H1 (cell line): ENCODE data around the gene GDF9. TPM values are rescaled to one million over a fixed set of nuclear protein-coding genes. Genes with fewer than 3 reads are reported as not detected.

ENCODE experiments used
- CTCF ChIA-PET: fragments of 300-600 bp; sonication (Branson Sonifier 250); formaldehyde crosslinking; loops from one replicate; lab custom pipeline; 2021; ENCODE audit not compliant: partially characterized antibody; lab: Charles Lee
- POLR2A ChIA-PET: fragments of 300-600 bp; sonication (Branson Sonifier 250); formaldehyde crosslinking; loops from one replicate; lab custom pipeline; 2021; ENCODE audit warnings: inconsistent platforms; ENCODE audit not compliant: partially characterized antibody; lab: Charles Lee
- DNase-seq, 2 experiments: peaks; one replicate each; pipeline versions ENCODE4 v3.0.0 to v3.0.0-alpha.2; 2010 to 2022; ENCODE audit warnings: low spot score in 2 of 2, low read depth in 1 of 2, mixed read lengths in 1 of 2
- FAIRE-seq: peaks from 2 replicates; lab custom pipeline; 2011; peaks lifted over from hg19 to GRCh38; lab: Jason Lieb, UNC
- H2AFZ ChIP-seq: 2 replicates; pipeline ENCODE4 v1.8.1; 2012; ENCODE audit warnings: low read length, inconsistent platforms
- H2AK5ac ChIP-seq: 2 replicates; pipeline ENCODE4 v1.6.1; 2013; ENCODE audit warnings: low read depth, low read length
- H2BK120ac ChIP-seq: replicated peaks from 2 replicates; pipeline ENCODE3; 2013; ENCODE audit warnings: low read depth, low read length, inconsistent platforms
- H2BK12ac ChIP-seq: 2 replicates; pipeline ENCODE4 v1.6.1; 2013; ENCODE audit warnings: low read depth, low read length
- H2BK15ac ChIP-seq: 2 replicates; pipeline ENCODE4 v1.6.1; 2013; ENCODE audit warnings: low read length
- H2BK20ac ChIP-seq: 2 replicates; pipeline ENCODE4 v1.6.1; 2013; ENCODE audit warnings: low read length
- H2BK5ac ChIP-seq: 2 replicates; pipeline ENCODE4 v1.6.1; 2013; ENCODE audit warnings: low read depth, low read length
- H3K14ac ChIP-seq: 2 replicates; pipeline ENCODE4 v1.6.1; 2013; ENCODE audit warnings: inconsistent platforms; ENCODE audit not compliant: insufficient read length
- H3K18ac ChIP-seq: 2 replicates; pipeline ENCODE4 v1.6.1; 2013; ENCODE audit warnings: low read length; ENCODE audit errors: extremely low read depth
- H3K23ac ChIP-seq: 2 replicates; pipeline ENCODE4 v1.6.1; 2013; ENCODE audit warnings: inconsistent platforms; ENCODE audit not compliant: insufficient read length
- H3K23me2 ChIP-seq: 2 replicates; pipeline ENCODE4 v1.6.1; 2013; ENCODE audit warnings: low read depth, low read length
- H3K27ac ChIP-seq: 2 replicates; pipeline ENCODE4 v1.6.1; 2011; ENCODE audit warnings: low read depth, low read length, inconsistent platforms
- H3K27me3 ChIP-seq, 4 experiments: replicated peaks in 1 of 4; 1 replicate in 1 of 4; 2 replicates in 3 of 4; pipeline versions ENCODE4 v1.6.1 to v1.8.1; 2011 to 2013; ENCODE audit warnings: low read length in 3 of 4, mild to moderate bottlenecking in 3 of 4, inconsistent platforms in 2 of 4, mixed read lengths in 2 of 4, moderate library complexity in 1 of 4; ENCODE audit not compliant: control insufficient read depth in 3 of 4, insufficient read depth in 3 of 4; ENCODE audit errors: extremely low read depth in 1 of 4
- H3K36me3 ChIP-seq, 4 experiments: 2 replicates each; pipeline versions ENCODE4 v1.6.1 to v1.8.1; 2011 to 2013; ENCODE audit warnings: mild to moderate bottlenecking in 4 of 4, low read length in 3 of 4, moderate library complexity in 2 of 4, control low read depth in 1 of 4, inconsistent platforms in 1 of 4; ENCODE audit not compliant: insufficient read depth in 4 of 4, control insufficient read depth in 2 of 4
- H3K4ac ChIP-seq: replicated peaks from 2 replicates; pipeline ENCODE3; 2013; ENCODE audit warnings: low read length, low read depth, mixed read lengths, inconsistent platforms; ENCODE audit not compliant: insufficient read length
- H3K4me1 ChIP-seq, 4 experiments: replicated peaks in 1 of 4; 1 replicate in 1 of 4; 2 replicates in 3 of 4; pipeline versions ENCODE4 v1.6.1 to v1.8.1; 2011 to 2013; ENCODE audit warnings: low read length in 3 of 4, inconsistent platforms in 2 of 4, mixed read lengths in 1 of 4; ENCODE audit not compliant: insufficient read depth in 4 of 4, control insufficient read depth in 3 of 4
- H3K4me2 ChIP-seq, 2 experiments: 2 replicates each; pipeline versions ENCODE4 v1.6.1 to v1.8.1; 2011 to 2013; ENCODE audit warnings: low read depth in 2 of 2, low read length in 2 of 2, control low read depth in 1 of 2, inconsistent platforms in 1 of 2, mild to moderate bottlenecking in 1 of 2; ENCODE audit not compliant: insufficient read depth in 1 of 2
- H3K4me3 ChIP-seq, 4 experiments: fragments of 200-600, 300-600 bp in 1 of 4; sonication (generic), shearing (Covaris generic), sonication (Bioruptor Twin) in 1 of 4; 2 replicates each; pipeline versions ENCODE4 v1.5.1 to v1.8.1; 2011 to 2016; ENCODE audit warnings: low read length in 4 of 4, low read depth in 3 of 4, control low read depth in 2 of 4, inconsistent platforms in 2 of 4, mild to moderate bottlenecking in 2 of 4, mixed read lengths in 1 of 4, moderate library complexity in 1 of 4; ENCODE audit not compliant: insufficient read depth in 2 of 4; ENCODE audit errors: extremely low read depth in 1 of 4
- H3K56ac ChIP-seq: replicated peaks from 2 replicates; pipeline ENCODE3; 2013; ENCODE audit warnings: low read depth, mild to moderate bottlenecking, mixed read lengths, low read length, inconsistent platforms; ENCODE audit not compliant: insufficient read length
- H3K79me1 ChIP-seq: 2 replicates; pipeline ENCODE4 v1.6.1; 2013; ENCODE audit warnings: low read depth, low read length, control low read depth
- H3K79me2 ChIP-seq, 2 experiments: 2 replicates each; pipeline versions ENCODE4 v1.6.1 to v1.8.1; 2012 to 2013; ENCODE audit warnings: low read length in 2 of 2, mild to moderate bottlenecking in 2 of 2, inconsistent platforms in 1 of 2; ENCODE audit not compliant: insufficient read depth in 2 of 2, control insufficient read depth in 1 of 2
- H3K9ac ChIP-seq, 4 experiments: replicated peaks in 1 of 4; 1 replicate in 1 of 4; 2 replicates in 3 of 4; pipeline versions ENCODE4 v1.6.1 to v1.8.1; 2011 to 2013; ENCODE audit warnings: low read depth in 3 of 4, low read length in 3 of 4, control low read depth in 2 of 4, mild to moderate bottlenecking in 2 of 4, moderate library complexity in 2 of 4, inconsistent platforms in 1 of 4; ENCODE audit errors: extremely low read depth in 1 of 4
- H3K9me3 ChIP-seq, 2 experiments: 2 replicates each; pipeline versions ENCODE4 v1.6.1 to v1.8.1; 2012 to 2013; ENCODE audit warnings: mild to moderate bottlenecking in 2 of 2, moderate library complexity in 2 of 2, control low read depth in 1 of 2, inconsistent platforms in 1 of 2, low read depth in 1 of 2, low read length in 1 of 2, mixed read lengths in 1 of 2; ENCODE audit not compliant: insufficient read depth in 2 of 2
- H4K20me1 ChIP-seq, 2 experiments: replicated peaks in 1 of 2; 2 replicates each; pipeline versions ENCODE3 to v1.8.1; 2011 to 2013; ENCODE audit warnings: inconsistent platforms in 2 of 2, low read length in 2 of 2, mild to moderate bottlenecking in 1 of 2; ENCODE audit not compliant: insufficient read depth in 2 of 2, control insufficient read depth in 1 of 2
- H4K5ac ChIP-seq: 2 replicates; pipeline ENCODE4 v1.6.1; 2013; ENCODE audit warnings: low read length, low read depth, mixed read lengths, inconsistent platforms; ENCODE audit not compliant: insufficient read length
- H4K8ac ChIP-seq: 2 replicates; pipeline ENCODE4 v1.8.0; 2013; ENCODE audit warnings: mild to moderate bottlenecking, moderate library complexity, low read length, inconsistent platforms; ENCODE audit not compliant: insufficient read depth; ENCODE audit errors: extremely low read depth
- H4K91ac ChIP-seq: replicated peaks from 2 replicates; pipeline ENCODE3; 2013; ENCODE audit warnings: low read length, mixed read lengths, inconsistent platforms; ENCODE audit not compliant: insufficient read length
- ATF3 ChIP-seq: IDR thresholded peaks from 2 replicates; pipeline ENCODE4 v1.6.1; 2011; ENCODE audit warnings: low read depth, mild to moderate bottlenecking, low read length; ENCODE audit not compliant: insufficient read depth
- CBX5 ChIP-seq: fragments of 300-800, 300-1000 bp; sonication (generic); IDR thresholded peaks from 2 replicates; pipeline ENCODE4 v1.7.1; 2016; ENCODE audit warnings: antibody characterized with exemption, low read length, low read depth
- CHD1 ChIP-seq: IDR thresholded peaks from 2 replicates; pipeline ENCODE4 v1.6.1; 2012; ENCODE audit warnings: low read depth, low read length, improper control_type of control experiment
- CHD2 ChIP-seq: IDR thresholded peaks from 2 replicates; pipeline ENCODE4 v1.6.1; 2012; ENCODE audit warnings: low read length, improper control_type of control experiment
- CREB1 ChIP-seq: IDR thresholded peaks from 2 replicates; pipeline ENCODE4 v1.6.1; 2012; ENCODE audit warnings: inconsistent platforms
- EP300 ChIP-seq, 2 experiments: IDR thresholded peaks; 1 replicate in 1 of 2; 2 replicates in 1 of 2; pipeline ENCODE4 v1.6.1; 2011 to 2012; ENCODE audit warnings: low read depth in 2 of 2, low read length in 2 of 2, mild to moderate bottlenecking in 2 of 2, borderline replicate concordance in 1 of 2, inconsistent platforms in 1 of 2, moderate library complexity in 1 of 2
- HDAC2 ChIP-seq, 2 experiments: fragments of 300-600 bp in 1 of 2; sonication (generic) in 1 of 2; IDR thresholded peaks; 2 replicates each; pipeline ENCODE4 v1.6.1; 2011 to 2012; ENCODE audit warnings: low read depth in 2 of 2, low read length in 2 of 2, mild to moderate bottlenecking in 2 of 2, moderate library complexity in 2 of 2, borderline replicate concordance in 1 of 2, inconsistent platforms in 1 of 2
- RBBP5 ChIP-seq: IDR thresholded peaks from 2 replicates; pipeline ENCODE4 v1.7.1; 2012; ENCODE audit warnings: low read depth, mild to moderate bottlenecking, inconsistent platforms, low read length, moderate library complexity, borderline replicate concordance
- SIN3A ChIP-seq, 2 experiments: IDR thresholded peaks in 1 of 2; conservative IDR thresholded peaks in 1 of 2; 2 replicates each; pipeline ENCODE4 v1.6.1; 2011 to 2012; ENCODE audit warnings: low read length in 2 of 2, improper control_type of control experiment in 1 of 2, low read depth in 1 of 2, mild to moderate bottlenecking in 1 of 2
- SP4 ChIP-seq: IDR thresholded peaks from 2 replicates; pipeline ENCODE4 v1.6.1; 2012; ENCODE audit warnings: low read length, inconsistent platforms
- WGBS, 2 experiments: shearing (Covaris generic) in 1 of 2; methylation state at CpG; one replicate each; pipeline versions ENCODE4 v1.1.6 to v1.1.7; 2013 to 2015; ENCODE audit warnings: low lambda C conversion rate in 2 of 2, mixed read lengths in 2 of 2, inconsistent platforms in 1 of 2, low coverage in 1 of 2, missing lambda C conversion rate in 1 of 2; ENCODE audit not compliant: insufficient replicate concordance in 2 of 2, insufficient coverage in 1 of 2, insufficient read length in 1 of 2; ENCODE audit errors: extremely low coverage in 1 of 2, missing lambda C conversion rate in 1 of 2; 5-methylcytosine and 5-hydroxymethylcytosine counted together
- polyA plus RNA-seq, 7 experiments: library from polyadenylated mRNA; depleted of rRNA in 3 of 7; stranded (reverse) in 5 of 7; unstranded in 2 of 7; fragments of >200 nt in 5 of 7; fragments of 200-250 nt in 2 of 7; gene quantifications; 1 replicate in 5 of 7; 2 replicates in 1 of 7; 4 replicates in 1 of 7; pipeline versions ENCODE4 v1.2.1 to v1.2.3, GENCODE V29; 2011 to 2013; ENCODE audit warnings: missing spikeins in 2 of 7, mixed read lengths in 2 of 7
- total RNA-seq: library from RNA; stranded (reverse); fragmentation: NEBNext Ultra II Directional; extraction: Animal tissue kit (Norgen Biotek cat#: 25700); gene quantifications from 2 replicates; pipeline ENCODE4 v1.2.1, GENCODE V29; 2021

The GDF9 gene
- total and polyA plus RNA-seq, 2 of the 8 experiments (the other 6 are each of a cell fraction or from before 2014, with no cell fraction given) = 0.14 TPM; not detected in 1

- H2BK20ac ChIP-seq = no peak overlapping the region
- H3K27me3 ChIP-seq = peaks cover 7 to 36% (median 26%) of the 10 kb centered on the region in 4 experiments
- H3K23me2 ChIP-seq = peaks cover 10% of the 10 kb centered on the region; the same call in 1 of the 2 replicates
- POLR2A ChIA-PET = interaction anchor here (0.8 to 1.7 kb wide), 4 partner anchors 8 to 60 kb away, joined by 3 to 4 read pairs (median 4); no protein-coding TSS in a partner anchor
- 91% methylated on average over 3 of the region's 3 CpGs; no CpG with 5 or more reads in 1 of the 2 experiments for WGBS, 2 experiments
- peaks cover 0 to 18% (median 16%) of the 10 kb centered on the region in 4 experiments; a peak in 6 of 7 replicates for H3K4me1 ChIP-seq
- H3K9ac ChIP-seq = no peak overlapping the region
- no peak overlapping the region for H3K56ac ChIP-seq
- H3K18ac ChIP-seq = no peak overlapping the region
- H3K23ac ChIP-seq = no peak overlapping the region
- H3K27ac ChIP-seq = no peak overlapping the region
- no peak overlapping the region for H3K4ac ChIP-seq
- FAIRE-seq (no peak), DNase-seq (no peak)
- H4K20me1 ChIP-seq = no peaks in the 10 kb centered on the region
- no peak overlapping the region for H2BK15ac ChIP-seq
- no peak overlapping the region for H3K4me3 ChIP-seq
- H3K9me3 ChIP-seq = no peaks in the 10 kb centered on the region
- no peaks in the 10 kb centered on the region for H3K36me3 ChIP-seq
- no peak for TF ChIP-seq EP300 (IDR thresholded peaks at IDR 0.05; ENCODE audit: borderline replicate concordance in 1 of 2, low read depth in 2 of 2, low read length in 2 of 2)
- no peak for TF ChIP-seq RBBP5
- no peak for TF ChIP-seq SP4
- no peak for TF ChIP-seq SIN3A (conservative IDR thresholded peaks at IDR 0.05 in 1 of 2, IDR thresholded peaks at IDR 0.05 in 1 of 2; ENCODE audit: low read depth in 1 of 2, low read length in 2 of 2)
- no peak for TF ChIP-seq CHD2
- TF ChIP-seq HDAC2 (IDR thresholded peaks at IDR 0.05; ENCODE audit: borderline replicate concordance in 1 of 2, low read depth in 2 of 2, low read length in 2 of 2) = no peak
- no peak for TF ChIP-seq CBX5
- TF ChIP-seq CREB1 = no peak
- no peak for TF ChIP-seq ATF3
- TF ChIP-seq CHD1 = no peak
- H3K14ac ChIP-seq = no peak overlapping the region
- no peak overlapping the region for H2BK120ac ChIP-seq
- H3K79me2 ChIP-seq = no peaks in the 10 kb centered on the region
- no peak overlapping the region for H2BK12ac ChIP-seq
- H2AK5ac ChIP-seq = no peak overlapping the region
- H2BK5ac ChIP-seq = no peak overlapping the region
- no peak overlapping the region for H2AFZ ChIP-seq
- H3K4me2 ChIP-seq = no peak overlapping the region
- H4K8ac ChIP-seq = no peak overlapping the region
- CTCF ChIA-PET = interaction anchor here (0.6 to 25.6 kb wide), 16 partner anchors 7 to 319 kb away, joined by 3 to 465 read pairs (median 8); partner anchors contain the start of genes CCNI2, GDF9, LEAP2 and SEPTIN8
- no peak overlapping the region for H4K91ac ChIP-seq
- H4K5ac ChIP-seq = no peak overlapping the region
- no peaks in the 10 kb centered on the region for H3K79me1 ChIP-seq
These were observed 44.9 kb downstream of the GDF9 start for GRCh38 chr5:132821350-132821749.
